Measurements from ENCODE around the gene JUN. TPM values are rescaled to one million over a fixed set of nuclear protein-coding genes. Genes with fewer than 3 reads are reported as not detected.

The JUN gene
- total and polyA plus RNA-seq, 2 of the 13 experiments (the other 11 are each of a cell fraction or from before 2014, with no cell fraction given) = 18.2 to 22.3 TPM

DNA sequence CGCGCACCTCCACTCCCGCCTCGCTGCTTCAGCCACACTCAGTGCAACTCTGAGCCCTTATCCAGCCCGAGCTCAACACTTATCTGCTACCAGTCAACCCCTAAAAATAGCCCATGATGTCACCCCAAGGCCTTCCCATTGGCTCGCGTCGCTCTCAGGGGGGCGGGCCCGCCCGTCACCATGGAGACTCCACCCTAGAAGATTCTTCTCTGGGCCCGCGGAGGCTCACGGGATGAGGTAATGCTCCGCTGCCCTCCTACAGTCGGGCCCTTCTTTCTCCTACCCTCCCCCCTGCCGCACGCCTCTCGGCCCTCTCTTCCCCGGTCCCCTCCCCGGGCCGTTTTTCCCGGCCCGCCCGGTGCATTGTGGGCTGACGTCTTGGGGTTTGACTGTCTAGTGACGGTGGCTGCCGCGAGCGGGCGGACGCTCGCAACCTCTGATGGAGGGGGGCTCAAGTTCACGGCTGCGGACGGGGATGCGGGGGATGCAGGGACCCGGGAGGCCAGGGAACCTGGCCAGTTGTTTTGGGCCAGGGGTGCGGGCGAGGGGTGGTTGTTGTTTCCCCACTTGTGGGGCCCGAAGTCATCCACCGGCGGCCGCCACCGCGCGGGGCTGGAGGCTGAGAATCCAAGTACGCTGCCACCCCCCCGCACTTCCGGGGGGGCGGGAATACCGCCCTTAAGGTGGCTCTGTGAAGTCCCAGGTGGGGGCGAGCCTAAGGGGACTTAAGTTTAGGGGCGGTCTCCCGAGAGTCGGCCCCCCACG, at the start of gene JUN (continued):
- TF ChIP-seq FOSL1 (CRISPR knock-in tag; IDR thresholded peaks at IDR 0.05; ENCODE audit: borderline replicate concordance) = 0 out of 2 replicates have a peak, but pooled peaks have one; percentile 18
- TF ChIP-seq THYN1 (CRISPR knock-in tag; IDR thresholded peaks at IDR 0.05; ENCODE audit: borderline replicate concordance, low read depth) = no peak
- TF ChIP-seq ZNF746 (CRISPR knock-in tag; IDR thresholded peaks at IDR 0.05) = peak; percentile 98
- TF ChIP-seq NCOA2 (CRISPR knock-in tag; IDR thresholded peaks at IDR 0.05) = no peak; the same call in 1 of the 2 replicates
- peak; percentile 39; the same call in 1 of the 2 replicates for TF ChIP-seq SALL1 (CRISPR knock-in tag; IDR thresholded peaks at IDR 0.05)
- TF ChIP-seq SMC3 (IDR thresholded peaks at IDR 0.05; ENCODE audit: low read length) = no peak
- TF ChIP-seq ZNF282 (IDR thresholded peaks at IDR 0.05; ENCODE audit: partially characterized antibody) = no peak
- TF ChIP-seq, protein P1, sequence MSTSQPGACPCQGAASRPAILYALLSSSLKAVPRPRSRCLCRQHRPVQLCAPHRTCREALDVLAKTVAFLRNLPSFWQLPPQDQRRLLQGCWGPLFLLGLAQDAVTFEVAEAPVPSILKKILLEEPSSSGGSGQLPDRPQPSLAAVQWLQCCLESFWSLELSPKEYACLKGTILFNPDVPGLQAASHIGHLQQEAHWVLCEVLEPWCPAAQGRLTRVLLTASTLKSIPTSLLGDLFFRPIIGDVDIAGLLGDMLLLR (CRISPR knock-in tag; IDR thresholded peaks at IDR 0.05) = no peak
- TF ChIP-seq ZNF510 (CRISPR knock-in tag; IDR thresholded peaks at IDR 0.05; ENCODE audit: low read depth) = no peak
- TF ChIP-seq, protein P2, sequence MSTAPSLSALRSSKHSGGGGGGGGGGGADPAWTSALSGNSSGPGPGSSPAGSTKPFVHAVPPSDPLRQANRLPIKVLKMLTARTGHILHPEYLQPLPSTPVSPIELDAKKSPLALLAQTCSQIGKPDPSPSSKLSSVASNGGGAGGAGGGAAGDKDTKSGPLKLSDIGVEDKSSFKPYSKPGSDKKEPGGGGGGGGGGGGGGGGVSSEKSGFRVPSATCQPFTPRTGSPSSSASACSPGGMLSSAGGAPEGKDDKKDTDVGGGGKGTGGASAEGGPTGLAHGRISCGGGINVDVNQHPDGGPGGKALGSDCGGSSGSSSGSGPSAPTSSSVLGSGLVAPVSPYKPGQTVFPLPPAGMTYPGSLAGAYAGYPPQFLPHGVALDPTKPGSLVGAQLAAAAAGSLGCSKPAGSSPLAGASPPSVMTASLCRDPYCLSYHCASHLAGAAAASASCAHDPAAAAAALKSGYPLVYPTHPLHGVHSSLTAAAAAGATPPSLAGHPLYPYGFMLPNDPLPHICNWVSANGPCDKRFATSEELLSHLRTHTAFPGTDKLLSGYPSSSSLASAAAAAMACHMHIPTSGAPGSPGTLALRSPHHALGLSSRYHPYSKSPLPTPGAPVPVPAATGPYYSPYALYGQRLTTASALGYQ (CRISPR knock-in tag; IDR thresholded peaks at IDR 0.05) = peak; percentile 67; the same call in 1 of the 2 replicates
- TF ChIP-seq ARNT (IDR thresholded peaks at IDR 0.05) = no peak
- TF ChIP-seq SP5 (CRISPR knock-in tag; IDR thresholded peaks at IDR 0.05; ENCODE audit: borderline replicate concordance, low read depth) = peak; percentile 44; the same call in 1 of the 2 replicates
- TF ChIP-seq, protein P3, sequence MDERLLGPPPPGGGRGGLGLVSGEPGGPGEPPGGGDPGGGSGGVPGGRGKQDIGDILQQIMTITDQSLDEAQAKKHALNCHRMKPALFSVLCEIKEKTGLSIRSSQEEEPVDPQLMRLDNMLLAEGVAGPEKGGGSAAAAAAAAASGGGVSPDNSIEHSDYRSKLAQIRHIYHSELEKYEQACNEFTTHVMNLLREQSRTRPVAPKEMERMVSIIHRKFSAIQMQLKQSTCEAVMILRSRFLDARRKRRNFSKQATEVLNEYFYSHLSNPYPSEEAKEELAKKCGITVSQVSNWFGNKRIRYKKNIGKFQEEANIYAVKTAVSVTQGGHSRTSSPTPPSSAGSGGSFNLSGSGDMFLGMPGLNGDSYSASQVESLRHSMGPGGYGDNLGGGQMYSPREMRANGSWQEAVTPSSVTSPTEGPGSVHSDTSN (CRISPR knock-in tag; IDR thresholded peaks at IDR 0.05) = no peak
- TF ChIP-seq NKX3-1 (CRISPR knock-in tag; IDR thresholded peaks at IDR 0.05) = no peak; the same call in 1 of the 2 replicates
- TF ChIP-seq MEF2D (CRISPR knock-in tag; IDR thresholded peaks at IDR 0.05) = peak; percentile 99
- TF ChIP-seq ZNF383 (CRISPR knock-in tag; IDR thresholded peaks at IDR 0.05; ENCODE audit: borderline replicate concordance) = no peak
- TF ChIP-seq MBD4 (IDR thresholded peaks at IDR 0.05; ENCODE audit: borderline replicate concordance, low read length) = no peak
- no peak for TF ChIP-seq FOXA1 (IDR thresholded peaks at IDR 0.05)
- peak; percentile 1; the same call in 1 of the 2 replicates for TF ChIP-seq FOXA1 (CRISPR knock-in tag; IDR thresholded peaks at IDR 0.05)
- TF ChIP-seq, protein P4, sequence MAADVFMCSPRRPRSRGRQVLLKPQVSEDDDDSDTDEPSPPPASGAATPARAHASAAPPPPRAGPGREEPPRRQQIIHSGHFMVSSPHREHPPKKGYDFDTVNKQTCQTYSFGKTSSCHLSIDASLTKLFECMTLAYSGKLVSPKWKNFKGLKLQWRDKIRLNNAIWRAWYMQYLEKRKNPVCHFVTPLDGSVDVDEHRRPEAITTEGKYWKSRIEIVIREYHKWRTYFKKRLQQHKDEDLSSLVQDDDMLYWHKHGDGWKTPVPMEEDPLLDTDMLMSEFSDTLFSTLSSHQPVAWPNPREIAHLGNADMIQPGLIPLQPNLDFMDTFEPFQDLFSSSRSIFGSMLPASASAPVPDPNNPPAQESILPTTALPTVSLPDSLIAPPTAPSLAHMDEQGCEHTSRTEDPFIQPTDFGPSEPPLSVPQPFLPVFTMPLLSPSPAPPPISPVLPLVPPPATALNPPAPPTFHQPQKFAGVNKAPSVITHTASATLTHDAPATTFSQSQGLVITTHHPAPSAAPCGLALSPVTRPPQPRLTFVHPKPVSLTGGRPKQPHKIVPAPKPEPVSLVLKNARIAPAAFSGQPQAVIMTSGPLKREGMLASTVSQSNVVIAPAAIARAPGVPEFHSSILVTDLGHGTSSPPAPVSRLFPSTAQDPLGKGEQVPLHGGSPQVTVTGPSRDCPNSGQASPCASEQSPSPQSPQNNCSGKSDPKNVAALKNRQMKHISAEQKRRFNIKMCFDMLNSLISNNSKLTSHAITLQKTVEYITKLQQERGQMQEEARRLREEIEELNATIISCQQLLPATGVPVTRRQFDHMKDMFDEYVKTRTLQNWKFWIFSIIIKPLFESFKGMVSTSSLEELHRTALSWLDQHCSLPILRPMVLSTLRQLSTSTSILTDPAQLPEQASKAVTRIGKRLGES (CRISPR knock-in tag; IDR thresholded peaks at IDR 0.05; ENCODE audit: borderline replicate concordance) = 0 out of 2 replicates have a peak, but pooled peaks have one; percentile 32
- TF ChIP-seq ZIK1 (CRISPR knock-in tag; IDR thresholded peaks at IDR 0.05; ENCODE audit: borderline replicate concordance, low read depth) = no peak
- TF ChIP-seq, protein P5, sequence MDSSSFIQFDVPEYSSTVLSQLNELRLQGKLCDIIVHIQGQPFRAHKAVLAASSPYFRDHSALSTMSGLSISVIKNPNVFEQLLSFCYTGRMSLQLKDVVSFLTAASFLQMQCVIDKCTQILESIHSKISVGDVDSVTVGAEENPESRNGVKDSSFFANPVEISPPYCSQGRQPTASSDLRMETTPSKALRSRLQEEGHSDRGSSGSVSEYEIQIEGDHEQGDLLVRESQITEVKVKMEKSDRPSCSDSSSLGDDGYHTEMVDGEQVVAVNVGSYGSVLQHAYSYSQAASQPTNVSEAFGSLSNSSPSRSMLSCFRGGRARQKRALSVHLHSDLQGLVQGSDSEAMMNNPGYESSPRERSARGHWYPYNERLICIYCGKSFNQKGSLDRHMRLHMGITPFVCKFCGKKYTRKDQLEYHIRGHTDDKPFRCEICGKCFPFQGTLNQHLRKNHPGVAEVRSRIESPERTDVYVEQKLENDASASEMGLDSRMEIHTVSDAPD (CRISPR knock-in tag; IDR thresholded peaks at IDR 0.05) = no peak
- 0 out of 2 replicates have a peak, but pooled peaks have one; percentile 31 for TF ChIP-seq ZNF451 (CRISPR knock-in tag; IDR thresholded peaks at IDR 0.05)

Data from HepG2 (cell line).